Frontal cortex (tissue), 4 donors: Measurements from ENCODE around the gene ABCC6. TPM values are rescaled to one million over a fixed set of nuclear protein-coding genes. Genes with fewer than 3 reads are reported as not detected.
"Not testable (repeated sequence)": the region's sequence is repeated elsewhere in the genome, so short reads cannot be mapped to it uniquely, and the experiment has no call there.

Experiments
- DNase-seq, 2 donors: peaks; one replicate each; pipeline ENCODE4 v3.0.0; 2012; ENCODE audit warnings: low spot score in 2 of 2
- FAIRE-seq: peaks from 2 replicates; lab custom pipeline; 2012; peaks lifted over from hg19 to GRCh38; lab: Jason Lieb, UNC
- total RNA-seq: library from RNA; depleted of rRNA; stranded (reverse); fragments of >200 nt; gene quantifications from one replicate; pipeline ENCODE4 v1.2.3, GENCODE V29; 2014
- donor health status: control.
- donor health status: control.
- donor health status: control.

Gene ABCC6
- 0.41 TPM for total RNA-seq

- not testable (repeated sequence) for DNase-seq
Measured at GRCh38 chr16:16222850-16223661, at the start of gene ABCC6. Gene ABCC6, minus strand, starts transcription at chr16:16223494. Its CDS starts 60 bp downstream, at chr16:16223434.

GRCh38 chr16:16272573-16273221, 49.4 kb upstream of the ABCC6 start:
- not testable (repeated sequence) for FAIRE-seq, DNase-seq

More at GRCh38 chr16:16222850-16223661, at the start of gene ABCC6:
- FAIRE-seq = not testable (repeated sequence)

GRCh38 chr16:16271658-16272057, 48.4 kb upstream of the ABCC6 start:
- not testable (repeated sequence) for FAIRE-seq, DNase-seq

GRCh38 chr16:16268185-16268808, 45.0 kb upstream of the ABCC6 start:
- FAIRE-seq, DNase-seq: not testable (repeated sequence)

- FAIRE-seq, DNase-seq: not testable (repeated sequence)
Measured at GRCh38 chr16:16267708-16268107, 44.4 kb upstream of the ABCC6 start.

- not testable (repeated sequence) for FAIRE-seq, DNase-seq
Measured at GRCh38 chr16:16265044-16265443, 41.8 kb upstream of the ABCC6 start.

- not testable (repeated sequence) for FAIRE-seq, DNase-seq
Measured at GRCh38 chr16:16263947-16264346, 40.7 kb upstream of the ABCC6 start.

GRCh38 chr16:16262954-16263555, 39.8 kb upstream of the ABCC6 start:
- FAIRE-seq, DNase-seq: not testable (repeated sequence)

GRCh38 chr16:16259971-16260370, 36.7 kb upstream of the ABCC6 start:
- FAIRE-seq, DNase-seq: not testable (repeated sequence)

GRCh38 chr16:16258822-16259221, 35.5 kb upstream of the ABCC6 start:
- FAIRE-seq, DNase-seq: not testable (repeated sequence)

GRCh38 chr16:16257301-16257923, 34.1 kb upstream of the ABCC6 start:
- not testable (repeated sequence) for FAIRE-seq, DNase-seq

GRCh38 chr16:16252377-16252776, 29.1 kb upstream of the ABCC6 start:
- FAIRE-seq, DNase-seq: not testable (repeated sequence)

- not testable (repeated sequence) for FAIRE-seq, DNase-seq
Measured at GRCh38 chr16:16249621-16250330, 26.5 kb upstream of the ABCC6 start.

- FAIRE-seq, DNase-seq: not testable (repeated sequence)
Measured at GRCh38 chr16:16247439-16247838, 24.1 kb upstream of the ABCC6 start.

- not testable (repeated sequence) for FAIRE-seq, DNase-seq
Measured at GRCh38 chr16:16246578-16247262, 23.4 kb upstream of the ABCC6 start.

- DNase-seq, FAIRE-seq: not testable (repeated sequence)
Measured at GRCh38 chr16:16243886-16244285, 20.6 kb upstream of the ABCC6 start.

- not testable (repeated sequence) for FAIRE-seq, DNase-seq
Measured at GRCh38 chr16:16240667-16241066, 17.4 kb upstream of the ABCC6 start.

GRCh38 chr16:16237738-16238137, 14.4 kb upstream of the ABCC6 start:
- DNase-seq, FAIRE-seq: not testable (repeated sequence)
